Stimulated activated CD8-positive, alpha-beta memory T cell treated with anti-CD3 and anti-CD28 coated beads, Interleukin-15, amount 100 ng/mL, for 24 hours (primary cell): ENCODE measurements around the gene BACH2.
"Not testable (repeated sequence)": the region's sequence is repeated elsewhere in the genome, so short reads cannot be mapped to it uniquely, and the experiment has no call there.

ENCODE experiments used
- DNase-seq: peaks from one replicate; pipeline ENCODE4 v3.0.0-alpha.2; 2020; ENCODE audit warnings: low read depth

The BACH2 gene

DNA sequence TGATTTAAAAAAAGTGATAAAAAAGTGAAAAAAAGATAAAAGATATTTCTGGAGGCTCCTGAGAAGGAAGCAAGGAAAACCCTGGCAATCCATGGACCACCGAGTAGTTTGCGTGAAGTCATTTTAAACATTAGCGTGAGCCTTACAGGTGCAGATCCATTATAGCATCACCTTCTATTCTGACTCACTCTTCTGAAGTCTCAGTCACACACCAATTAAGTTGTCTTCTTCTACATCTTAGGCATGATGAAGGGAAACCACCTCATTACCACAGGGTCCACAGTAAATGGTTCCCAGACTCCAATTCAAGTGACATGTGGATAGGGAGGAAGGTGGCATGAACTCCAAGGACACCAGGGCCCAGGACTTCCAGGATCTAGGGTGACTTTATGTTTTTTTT lies 303.2 kb downstream of the BACH2 start:
- DNase-seq, result no peak

- no peak for DNase-seq
Measured at GRCh38 chr6:89992818-89993217, 303.8 kb downstream of the BACH2 start.

DNA sequence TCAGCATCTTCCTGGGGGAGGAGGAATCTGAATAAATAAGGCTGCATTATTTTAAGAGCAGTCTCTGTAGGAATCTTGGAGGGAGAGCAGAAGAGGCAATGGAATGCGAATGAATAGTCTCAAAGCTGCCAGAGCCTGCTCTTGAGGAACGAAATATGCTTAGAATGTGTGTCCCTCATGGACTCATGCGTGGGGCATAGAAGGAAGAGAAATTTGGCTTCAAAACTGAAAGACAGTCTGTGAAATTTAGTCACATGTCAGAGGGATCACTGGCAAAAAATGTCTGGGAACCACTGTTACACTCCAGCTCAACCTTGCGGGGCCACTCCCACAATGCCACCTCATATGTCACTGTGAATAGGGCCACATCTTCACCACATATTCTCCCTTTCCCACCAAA lies 306.9 kb downstream of the BACH2 start:
- DNase-seq, result no peak

- no peak for DNase-seq
Measured at GRCh38 chr6:89987830-89988229, 308.8 kb downstream of the BACH2 start.

DNA sequence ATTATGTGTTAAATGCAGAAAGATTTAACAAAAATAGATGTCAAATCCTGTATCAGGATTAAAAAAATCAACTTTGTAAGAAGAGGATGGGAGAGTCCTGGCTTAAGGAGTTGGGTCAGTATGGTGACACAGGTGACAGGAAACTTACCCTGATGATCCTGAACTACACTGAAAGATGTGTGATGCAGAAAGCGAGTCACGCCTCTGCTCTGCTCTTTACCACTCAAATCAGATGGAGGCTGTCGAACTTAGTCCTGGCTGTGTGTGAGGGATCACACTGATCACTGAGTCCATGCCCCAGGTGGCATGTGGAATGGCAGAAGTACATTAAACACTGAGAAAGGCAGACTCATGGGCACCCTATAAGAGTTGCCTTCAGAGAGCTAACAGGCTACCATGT lies 309.5 kb downstream of the BACH2 start:
- no peak for DNase-seq

DNA sequence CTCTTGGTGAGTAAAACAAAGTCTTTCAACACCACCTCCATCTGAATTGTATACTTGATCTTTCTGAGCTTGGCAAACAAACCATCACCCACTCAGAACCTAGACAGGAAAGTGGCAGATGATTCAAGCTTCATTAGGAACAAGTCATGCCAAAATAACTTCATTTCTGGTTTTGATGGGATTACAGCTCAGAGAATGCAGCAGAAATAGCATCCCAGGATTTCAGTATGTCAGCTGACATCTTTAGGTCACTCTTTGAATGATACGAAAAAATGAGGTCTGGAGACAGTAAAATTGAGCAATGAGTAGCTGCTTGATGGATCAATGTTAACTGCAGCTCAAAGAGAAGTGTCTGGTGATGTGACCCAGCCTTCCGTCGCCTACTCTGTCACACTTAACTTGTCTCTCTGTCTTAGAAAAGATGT lies 310.0 kb downstream of the BACH2 start:
- DNase-seq, result no peak

DNA sequence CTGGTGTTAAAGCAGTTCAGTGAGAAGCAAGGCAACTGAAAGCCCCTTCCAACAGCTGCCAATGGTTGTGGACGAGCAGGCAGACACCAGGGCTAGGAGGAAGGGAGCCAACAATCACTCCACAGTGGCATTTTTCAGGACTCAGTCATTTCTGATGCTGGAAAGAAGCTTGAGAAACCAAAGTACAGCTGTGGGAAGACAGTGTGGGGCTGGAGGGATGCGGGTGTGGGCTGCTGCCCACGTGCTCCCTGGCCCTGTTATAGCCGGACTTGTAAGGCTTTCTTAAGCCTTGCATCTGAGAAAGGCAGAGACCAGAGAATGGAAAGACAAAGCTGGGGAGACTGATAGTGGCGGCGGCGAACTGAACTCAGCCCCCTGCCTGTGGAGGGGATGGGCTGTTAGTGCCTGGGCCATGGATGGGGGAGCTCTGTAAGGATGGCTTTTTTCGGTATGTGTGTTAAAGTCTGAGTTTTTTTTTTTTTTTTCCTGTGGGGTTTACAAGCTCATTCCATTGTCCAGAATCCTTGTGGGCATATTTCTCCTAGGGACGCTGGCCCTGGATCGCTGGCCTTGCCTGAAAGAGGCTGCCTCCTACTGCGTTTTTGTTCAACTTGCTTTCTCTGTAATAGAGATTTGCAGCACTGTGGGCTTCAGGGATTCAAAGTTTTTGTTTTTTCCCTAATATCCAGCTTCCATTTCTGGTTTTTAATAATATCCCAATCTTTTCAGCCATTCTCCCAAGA lies 310.7 kb downstream of the BACH2 start:
- no peak for DNase-seq

GRCh38 chr6:89984926-89985750 lies 311.5 kb downstream of the BACH2 start:
- no peak for DNase-seq

- DNase-seq, result no peak
Measured at GRCh38 chr6:89980353-89980752, 316.3 kb downstream of the BACH2 start.

- DNase-seq, result no peak
Measured at GRCh38 chr6:89979481-89980119, 317.0 kb downstream of the BACH2 start.

DNA sequence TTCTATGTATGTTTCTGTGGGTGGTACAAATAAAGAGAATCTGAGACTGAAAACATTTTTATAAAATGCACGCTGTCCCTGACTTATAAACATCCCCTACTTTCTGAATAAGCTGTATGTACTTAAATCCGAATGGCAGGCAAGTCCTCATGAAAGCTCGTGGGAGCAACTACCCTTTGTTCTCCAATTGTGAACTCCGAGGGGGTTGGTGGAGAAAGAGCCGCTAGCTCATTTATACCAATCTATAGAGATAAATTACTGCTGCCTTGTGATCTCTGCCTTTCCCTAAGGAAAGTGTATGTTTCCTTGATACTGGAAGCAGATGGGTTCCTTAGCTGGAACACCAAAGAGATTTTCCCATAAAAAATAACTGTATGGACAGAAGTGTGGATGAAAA lies 317.9 kb downstream of the BACH2 start:
- DNase-seq, result no peak

- no peak for DNase-seq
Measured at GRCh38 chr6:89977808-89978748, 318.6 kb downstream of the BACH2 start.

- no peak for DNase-seq
Measured at GRCh38 chr6:89976694-89977020, 320.0 kb downstream of the BACH2 start.

DNA sequence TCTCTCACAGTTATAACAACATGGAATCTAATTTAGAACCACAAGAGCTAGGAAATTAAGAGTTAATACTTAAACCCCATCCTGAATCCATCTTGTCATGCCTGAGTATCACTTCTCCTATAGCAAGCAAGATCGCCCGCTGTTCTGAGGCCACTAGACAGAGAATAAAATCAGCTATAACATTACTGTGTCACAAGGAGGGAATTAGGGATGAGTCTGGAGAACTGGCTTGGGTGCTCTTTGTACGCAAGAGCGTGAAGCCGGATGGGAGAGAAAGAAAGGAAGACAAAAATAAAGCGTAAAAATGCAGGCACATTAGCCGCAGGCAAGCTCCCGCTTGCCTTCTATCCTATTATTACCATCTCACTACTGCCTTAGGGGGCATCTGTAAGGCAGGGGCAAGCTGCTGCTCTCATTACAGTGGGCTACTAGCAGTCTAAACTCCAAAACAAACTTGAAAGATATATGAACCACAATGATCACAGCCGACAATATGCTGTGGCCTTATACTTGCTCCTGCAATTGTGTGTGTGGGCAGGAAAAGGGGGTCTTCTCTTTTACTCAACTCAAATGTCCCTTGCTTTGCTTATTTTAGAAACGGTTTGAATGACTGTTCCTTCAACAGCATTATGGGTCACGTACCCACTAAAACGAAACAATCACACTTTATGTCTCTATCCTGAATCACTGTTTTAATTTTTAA lies 320.5 kb downstream of the BACH2 start:
- no peak for DNase-seq

DNA sequence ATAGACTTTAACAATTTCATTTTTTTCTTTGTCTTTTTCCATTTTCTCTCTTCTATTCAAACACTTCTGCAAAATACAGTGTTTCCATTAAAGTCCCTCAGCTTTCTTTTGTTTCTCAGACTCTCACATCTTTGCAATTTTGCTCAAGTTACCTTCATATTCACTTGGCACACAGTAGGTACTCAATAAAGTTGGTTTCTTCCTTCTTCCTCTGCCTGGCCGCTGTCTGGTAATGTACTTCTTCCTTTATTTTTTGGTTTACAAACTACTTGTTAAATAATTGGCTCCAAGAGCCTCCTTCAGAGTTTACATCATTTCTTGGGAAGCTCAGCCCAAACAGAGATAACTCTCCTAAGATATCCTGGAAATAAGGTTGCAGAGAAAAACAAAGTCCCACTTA lies 321.3 kb downstream of the BACH2 start:
- DNase-seq, result no peak

- DNase-seq, result no peak
Measured at GRCh38 chr6:89974834-89975233, 321.8 kb downstream of the BACH2 start.

DNA sequence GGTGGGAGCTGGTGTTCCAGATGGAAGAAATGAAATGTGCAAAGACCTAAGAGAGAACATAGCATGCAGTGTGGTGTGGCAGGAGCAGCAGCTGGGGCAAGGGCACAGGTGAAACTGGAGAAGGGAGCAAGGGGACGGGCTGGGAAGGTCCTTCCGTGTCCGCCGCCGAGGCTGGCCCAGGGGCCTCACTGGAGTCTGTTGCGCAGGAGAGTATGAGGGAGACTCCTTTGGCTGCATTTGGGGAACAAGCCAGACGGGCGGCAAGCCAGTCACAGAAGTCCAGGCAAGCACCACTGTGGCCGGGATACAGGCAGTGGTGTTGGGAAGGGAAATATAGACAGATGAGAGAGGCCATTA lies 324.6 kb downstream of the BACH2 start:
- no peak for DNase-seq

DNA sequence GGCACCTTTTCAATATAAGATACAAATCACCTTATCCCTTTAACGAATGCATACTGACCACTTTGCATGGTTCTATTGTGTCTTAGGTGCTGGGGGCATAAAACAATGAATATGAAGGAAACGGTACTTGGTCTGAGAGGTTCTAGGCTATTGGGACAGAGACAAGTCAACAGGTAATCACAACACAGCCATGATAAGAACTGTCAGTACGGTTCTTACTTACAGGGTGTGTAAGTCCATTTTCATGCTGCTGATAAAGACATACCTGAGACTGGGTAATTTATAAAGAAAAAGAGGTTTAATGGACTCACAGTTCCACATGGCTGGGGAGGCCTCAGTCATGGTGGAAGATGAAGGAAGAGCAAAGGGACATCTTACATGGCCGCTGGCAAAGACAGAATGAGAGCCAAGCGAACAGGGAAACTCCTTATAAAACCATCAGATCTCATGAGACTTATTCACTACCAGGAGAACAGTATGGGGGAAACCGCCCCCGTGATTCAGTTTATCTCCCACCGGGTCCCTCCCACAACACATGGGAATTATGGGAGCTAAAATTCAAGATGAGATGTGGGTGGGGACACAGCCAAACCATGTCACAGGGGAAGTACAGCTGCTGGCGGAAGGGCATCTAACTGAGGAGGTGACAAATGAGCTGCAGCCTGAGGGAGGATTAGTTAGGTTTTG lies 325.2 kb downstream of the BACH2 start:
- not testable (repeated sequence) for DNase-seq

GRCh38 chr6:89970609-89971337 lies 325.9 kb downstream of the BACH2 start:
- no peak for DNase-seq

- DNase-seq, result no peak
Measured at GRCh38 chr6:89970072-89970471, 326.6 kb downstream of the BACH2 start.
